MM.1S (cell line): Measurements from ENCODE around the gene ODC1.

ENCODE experiments used
- DNase-seq: peaks from one replicate; pipeline ENCODE4 v3.0.0-alpha.2; 2015
- H2AFZ ChIP-seq: fragments of 300-600 bp; sonication (generic); 2 replicates; pipeline ENCODE4 v1.6.0; 2016; ENCODE audit warnings: antibody characterized with exemption, low read length
- H3F3A ChIP-seq: fragments of 300-600 bp; sonication (generic); 2 replicates; pipeline ENCODE4 v1.6.1; 2016; ENCODE audit warnings: mild to moderate bottlenecking, antibody characterized with exemption, low read length, moderate library complexity, mixed read lengths; ENCODE audit not compliant: insufficient read depth
- H3K27ac ChIP-seq: fragments of 300-600 bp; sonication (generic); 2 replicates; pipeline ENCODE4 v1.5.1; 2016; ENCODE audit warnings: mild to moderate bottlenecking, low read length
- H3K27me3 ChIP-seq: fragments of 300-600 bp; sonication (generic); replicated peaks from 2 replicates; pipeline ENCODE4 v1.6.0; 2016; ENCODE audit warnings: low read length; ENCODE audit not compliant: insufficient read depth
- H3K36me3 ChIP-seq: fragments of 300-600 bp; sonication (generic); replicated peaks from 2 replicates; pipeline ENCODE4 v1.6.1; 2016; ENCODE audit warnings: mild to moderate bottlenecking, low read length, mixed read lengths; ENCODE audit not compliant: insufficient read depth
- H3K4me1 ChIP-seq: fragments of 300-600 bp; sonication (generic); 2 replicates; pipeline ENCODE4 v1.6.1; 2016; ENCODE audit warnings: low read length, mixed read lengths
- H3K4me2 ChIP-seq: fragments of 300-600 bp; sonication (generic); 2 replicates; pipeline ENCODE4 v1.6.0; 2016; ENCODE audit warnings: low read depth, low read length
- H3K4me3 ChIP-seq: fragments of 300-600 bp; sonication (generic); 2 replicates; pipeline ENCODE4 v1.5.1; 2016; ENCODE audit warnings: low read length, mixed read lengths
- H3K79me2 ChIP-seq: fragments of 300-600 bp; sonication (generic); 2 replicates; pipeline ENCODE4 v1.6.1; 2016; ENCODE audit warnings: mixed run types, low read length, mixed read lengths
- H3K9ac ChIP-seq: fragments of 300-600 bp; sonication (generic); 2 replicates; pipeline ENCODE4 v1.6.1; 2016; ENCODE audit warnings: low read length, mixed read lengths
- H3K9me2 ChIP-seq: fragments of 300-600 bp; sonication (generic); replicated peaks from 2 replicates; pipeline ENCODE4 v1.6.1; 2016; ENCODE audit warnings: mild to moderate bottlenecking, low read length, mixed read lengths; ENCODE audit not compliant: insufficient read depth
- H3K9me3 ChIP-seq: fragments of 300-600 bp; sonication (generic); replicated peaks from 2 replicates; pipeline ENCODE4 v1.6.1; 2016; ENCODE audit warnings: mild to moderate bottlenecking, low read length, mixed read lengths; ENCODE audit not compliant: insufficient read depth
- H4K20me1 ChIP-seq: fragments of 300-600 bp; sonication (generic); 2 replicates; pipeline ENCODE4 v1.6.1; 2016; ENCODE audit warnings: mild to moderate bottlenecking, low read length, moderate library complexity, mixed read lengths; ENCODE audit not compliant: insufficient read depth
- EZH2 ChIP-seq: fragments of 300-600 bp; sonication (generic); optimal IDR thresholded peaks from 2 replicates; pipeline ENCODE3; 2017; ENCODE audit warnings: low read depth, mild to moderate bottlenecking, antibody characterized with exemption, low read length, mixed read lengths
- EZH2phosphoT487 ChIP-seq: fragments of 300-600 bp; sonication (generic); IDR thresholded peaks from 2 replicates; pipeline ENCODE4 v1.6.1; 2018; ENCODE audit warnings: antibody characterized with exemption, low read length
- TF ChIP-seq, protein P1 (sequence below): fragments of 300-600 bp; sonication (generic); IDR thresholded peaks from 2 replicates; pipeline ENCODE4 v1.5.1; 2016; ENCODE audit warnings: antibody characterized with exemption, low read length, mixed read lengths

Gene ODC1

DNA sequence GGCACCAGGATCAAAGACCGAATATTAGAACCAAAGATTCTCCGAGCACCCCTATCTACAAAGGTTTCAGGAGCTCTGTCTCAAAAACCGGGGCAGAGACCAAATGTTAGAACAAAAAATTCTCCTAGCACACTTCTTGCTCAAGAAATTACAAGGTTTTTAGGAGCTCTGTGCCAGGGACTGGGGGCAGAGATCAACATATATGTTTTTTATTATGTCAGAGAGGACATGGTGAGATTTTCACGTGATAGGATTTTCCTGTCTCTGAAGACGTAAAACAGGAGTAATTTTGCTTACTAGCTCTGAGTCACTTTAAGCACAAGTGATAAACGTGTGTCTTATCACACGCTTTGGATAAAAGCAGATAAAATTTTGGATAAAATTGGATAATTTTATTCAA, 34.8 kb upstream of the ODC1 start:
- DNase-seq, result no peak
- Histone ChIP-seq H3K4me3 (no peak overlapping the region), H4K20me1 (no peaks in the 10 kb centered on the region), H3K4me2 (no peak overlapping the region), H3K9me3 (no peaks in the 10 kb centered on the region), H3K79me2 (no peaks in the 10 kb centered on the region), H3K9ac (no peak overlapping the region), H3K27me3 (no peaks in the 10 kb centered on the region), H3F3A (no peaks in the 10 kb centered on the region), H3K27ac (no peak overlapping the region), H2AFZ (no peak overlapping the region), H3K4me1 (no peaks in the 10 kb centered on the region), H3K9me2 (no peaks in the 10 kb centered on the region), H3K36me3 (no peaks in the 10 kb centered on the region)
- TF ChIP-seq EZH2phosphoT487, result no peak
- TF ChIP-seq EZH2, result no peak
- TF ChIP-seq, protein P1, sequence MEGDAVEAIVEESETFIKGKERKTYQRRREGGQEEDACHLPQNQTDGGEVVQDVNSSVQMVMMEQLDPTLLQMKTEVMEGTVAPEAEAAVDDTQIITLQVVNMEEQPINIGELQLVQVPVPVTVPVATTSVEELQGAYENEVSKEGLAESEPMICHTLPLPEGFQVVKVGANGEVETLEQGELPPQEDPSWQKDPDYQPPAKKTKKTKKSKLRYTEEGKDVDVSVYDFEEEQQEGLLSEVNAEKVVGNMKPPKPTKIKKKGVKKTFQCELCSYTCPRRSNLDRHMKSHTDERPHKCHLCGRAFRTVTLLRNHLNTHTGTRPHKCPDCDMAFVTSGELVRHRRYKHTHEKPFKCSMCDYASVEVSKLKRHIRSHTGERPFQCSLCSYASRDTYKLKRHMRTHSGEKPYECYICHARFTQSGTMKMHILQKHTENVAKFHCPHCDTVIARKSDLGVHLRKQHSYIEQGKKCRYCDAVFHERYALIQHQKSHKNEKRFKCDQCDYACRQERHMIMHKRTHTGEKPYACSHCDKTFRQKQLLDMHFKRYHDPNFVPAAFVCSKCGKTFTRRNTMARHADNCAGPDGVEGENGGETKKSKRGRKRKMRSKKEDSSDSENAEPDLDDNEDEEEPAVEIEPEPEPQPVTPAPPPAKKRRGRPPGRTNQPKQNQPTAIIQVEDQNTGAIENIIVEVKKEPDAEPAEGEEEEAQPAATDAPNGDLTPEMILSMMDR, result no peak

DNA sequence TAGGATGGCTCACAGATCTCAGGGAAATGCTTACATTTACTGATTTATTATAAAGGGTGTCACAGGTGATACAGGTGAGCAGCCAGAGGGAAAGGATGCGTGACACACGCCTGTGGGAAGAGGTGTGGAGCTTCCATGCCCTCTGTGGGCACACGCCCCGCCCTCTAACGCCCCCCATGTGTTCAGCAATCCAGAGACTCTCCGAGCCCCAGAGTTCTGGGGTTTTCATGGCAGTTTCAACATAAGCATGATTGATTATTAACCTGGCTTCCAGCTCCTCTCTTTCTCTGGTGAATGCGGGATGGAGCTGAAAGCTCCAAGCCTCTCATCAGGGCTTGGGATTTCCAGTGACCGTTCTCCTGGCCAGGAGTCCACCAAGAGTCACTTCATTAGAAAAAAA, 34.3 kb upstream of the ODC1 start:
- Histone ChIP-seq H3K4me2 (no peak overlapping the region), H3K27me3 (no peaks in the 10 kb centered on the region), H3K4me1 (no peaks in the 10 kb centered on the region), H3K4me3 (no peak overlapping the region), H3K79me2 (no peaks in the 10 kb centered on the region), H3K9me3 (no peaks in the 10 kb centered on the region), H3K27ac (no peak overlapping the region), H2AFZ (no peak overlapping the region), H3K9ac (no peak overlapping the region), H3K9me2 (no peaks in the 10 kb centered on the region), H3F3A (no peaks in the 10 kb centered on the region), H3K36me3 (no peaks in the 10 kb centered on the region), H4K20me1 (no peaks in the 10 kb centered on the region)
- no peak for DNase-seq
- no peak for TF ChIP-seq EZH2phosphoT487

DNA sequence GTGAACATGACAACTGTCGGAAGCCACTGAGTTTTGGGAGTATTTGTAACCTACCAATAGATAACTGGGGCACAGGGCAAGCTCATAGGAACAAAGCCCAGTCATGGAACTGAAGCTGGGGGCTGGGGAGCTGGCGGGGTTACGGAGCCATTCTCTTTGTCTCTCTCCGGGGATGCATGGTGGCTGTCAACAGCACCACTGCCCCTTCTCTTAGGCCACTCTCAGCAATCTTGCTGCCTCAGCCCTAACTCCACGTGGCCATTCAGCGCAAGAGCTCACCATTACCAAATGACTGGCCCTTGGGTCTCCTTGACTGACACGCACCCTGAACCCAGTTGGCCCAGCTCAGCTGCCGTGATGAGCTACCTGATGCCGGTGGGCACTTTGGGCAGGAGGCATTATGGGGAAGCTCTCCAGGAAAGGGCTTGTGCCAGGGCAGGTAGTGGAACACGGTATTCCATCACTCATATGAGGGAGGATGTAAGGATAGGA, 33.6 kb upstream of the ODC1 start:
- H3K4me1 ChIP-seq, result no peaks in the 10 kb centered on the region
- H3K27me3 ChIP-seq, result no peaks in the 10 kb centered on the region
- no peak overlapping the region for H2AFZ ChIP-seq
- no peak for DNase-seq
- no peak overlapping the region for H3K4me3 ChIP-seq
- no peak overlapping the region for H3K27ac ChIP-seq
- no peak for TF ChIP-seq EZH2phosphoT487
- TF ChIP-seq EZH2, result no peak
- TF ChIP-seq, protein P1, result no peak
- H4K20me1 ChIP-seq, result no peaks in the 10 kb centered on the region
- no peaks in the 10 kb centered on the region for H3F3A ChIP-seq
- no peaks in the 10 kb centered on the region for H3K9me2 ChIP-seq
- H3K36me3 ChIP-seq, result no peaks in the 10 kb centered on the region
- no peak overlapping the region for H3K9ac ChIP-seq
- H3K4me2 ChIP-seq, result no peak overlapping the region
- H3K79me2 ChIP-seq, result no peaks in the 10 kb centered on the region
- H3K9me3 ChIP-seq, result no peaks in the 10 kb centered on the region

DNA sequence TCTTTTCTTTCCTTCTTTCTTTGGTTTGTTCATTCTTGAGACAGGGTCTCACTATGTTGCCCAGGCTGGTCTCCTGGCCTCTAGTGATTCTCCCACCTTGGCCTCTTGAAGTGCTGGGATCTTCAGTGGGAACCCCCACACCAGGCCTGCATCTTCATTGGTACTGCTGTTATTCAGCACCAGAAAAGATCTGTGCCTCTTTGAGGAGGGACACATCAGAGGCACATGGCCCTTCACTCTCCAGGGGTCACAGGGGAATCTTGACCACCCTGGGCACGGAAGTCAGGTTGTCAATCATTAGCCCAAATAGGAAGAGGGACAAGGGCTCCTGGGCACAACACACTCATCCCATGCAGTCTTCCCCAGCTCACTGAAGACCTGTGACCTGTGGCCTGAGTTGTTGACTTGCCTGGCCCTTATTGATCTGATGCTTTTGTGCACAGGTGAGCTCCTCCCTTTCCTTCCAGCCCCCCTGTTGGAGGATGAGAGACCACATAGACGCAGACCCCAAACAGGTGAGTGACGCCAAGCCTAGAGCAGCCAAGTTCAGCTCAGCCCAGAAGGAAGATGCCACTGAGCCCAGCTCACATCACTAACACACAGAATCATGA, 33.0 kb upstream of the ODC1 start:
- Histone ChIP-seq H3K9me3 (no peaks in the 10 kb centered on the region), H3F3A (no peaks in the 10 kb centered on the region), H3K4me1 (no peaks in the 10 kb centered on the region), H3K27me3 (no peaks in the 10 kb centered on the region), H3K9ac (no peak overlapping the region), H2AFZ (no peak overlapping the region), H3K4me3 (no peak overlapping the region), H3K36me3 (no peaks in the 10 kb centered on the region), H3K27ac (no peak overlapping the region), H4K20me1 (no peaks in the 10 kb centered on the region), H3K9me2 (no peaks in the 10 kb centered on the region), H3K4me2 (no peak overlapping the region), H3K79me2 (no peaks in the 10 kb centered on the region)
- DNase-seq, result no peak
- TF ChIP-seq, protein P1, result no peak
- TF ChIP-seq EZH2phosphoT487 (no peak), EZH2 (no peak)
